ENCODE data around the gene ADIPOQ. TPM values are rescaled to one million over a fixed set of nuclear protein-coding genes. Genes with fewer than 3 reads are reported as not detected.
"Not testable (repeated sequence)": the region's sequence is repeated elsewhere in the genome, so short reads cannot be mapped to it uniquely, and the experiment has no call there.

ADIPOQ gene
- total RNA-seq = not detected

- Mint-ChIP-seq H3K4me3 (no peak within 1 kb of the TSS), H3K4me1 (ENCODE audit: low read depth in 2 of 2) (no peaks in the 10 kb centered on the region), H3K36me3 (no peaks in the 10 kb centered on the region), H3K9me3 (no peaks in the 10 kb centered on the region), H3K27me3 (peaks cover 14 to 21% of the 10 kb centered on the region in 2 donors), H3K27ac (no peak within 1 kb of the TSS)
- peak in 1 of 2 donors; percentile 48 for ATAC-seq
- DNase-seq (ENCODE audit: low spot score) = no peak
Observed at GRCh38 chr3:186842426-186843038, at the start of gene ADIPOQ. ADIPOQ (plus strand) TSS chr3:186842710; CDS start chr3:186853059, 10,349 bp downstream.

GRCh38 chr3:186798239-186798874, 44.2 kb upstream of the ADIPOQ start:
- H3K4me3 Mint-ChIP-seq = peak overlapping the region; percentile 58

DNA sequence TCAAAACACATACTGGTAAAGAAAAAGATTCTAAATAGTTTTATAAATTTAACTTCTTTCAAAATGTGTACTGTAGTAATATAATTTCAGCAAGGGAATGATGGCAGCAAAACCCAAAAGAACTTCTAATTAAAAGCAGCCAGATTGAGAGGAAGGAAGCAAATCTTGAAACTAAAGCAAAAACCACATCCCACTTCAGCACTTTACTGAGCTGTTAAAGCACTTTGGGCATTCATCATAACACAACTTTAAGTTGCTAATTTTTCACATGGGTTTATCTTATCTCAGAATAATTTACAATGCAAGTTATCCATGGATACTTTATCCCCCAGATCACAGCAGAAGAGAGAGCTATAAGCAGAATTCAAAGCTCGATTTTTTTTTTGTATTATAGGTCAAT, 42.2 kb upstream of the ADIPOQ start:
- H3K27ac Mint-ChIP-seq = peak overlapping the region; percentile 68 to 72
- H3K4me1 Mint-ChIP-seq (ENCODE audit: low read depth in 2 of 2) = peaks cover 12 to 22% of the 10 kb centered on the region in 2 donors
- peaks cover 20% of the 10 kb centered on the region for H3K36me3 Mint-ChIP-seq
- H3K27me3 Mint-ChIP-seq = no peaks in the 10 kb centered on the region
- no peak for ATAC-seq
- no peak for DNase-seq (ENCODE audit: low spot score)
- H3K4me3 Mint-ChIP-seq = peak overlapping the region; percentile 41
- no peaks in the 10 kb centered on the region for H3K9me3 Mint-ChIP-seq

More at GRCh38 chr3:186798239-186798874, 44.2 kb upstream of the ADIPOQ start:
- H3K36me3 Mint-ChIP-seq = peaks cover 29% of the 10 kb centered on the region
- H3K27ac Mint-ChIP-seq = peak overlapping the region; percentile 20 to 24
- peaks cover 12 to 22% of the 10 kb centered on the region in 2 donors for H3K4me1 Mint-ChIP-seq (ENCODE audit: low read depth in 2 of 2)
- no peak for DNase-seq (ENCODE audit: low spot score)
- peak; percentile 43 to 65 for ATAC-seq
- no peaks in the 10 kb centered on the region for H3K9me3 Mint-ChIP-seq
- H3K27me3 Mint-ChIP-seq = no peaks in the 10 kb centered on the region

GRCh38 chr3:186802701-186803100, 39.8 kb upstream of the ADIPOQ start:
- H3K4me3 Mint-ChIP-seq = peak overlapping the region; percentile 20

GRCh38 chr3:186803447-186803846, 39.1 kb upstream of the ADIPOQ start:
- not testable (repeated sequence) for H3K27me3 Mint-ChIP-seq; H3K9me3 Mint-ChIP-seq; ATAC-seq; H3K36me3 Mint-ChIP-seq; H3K27ac Mint-ChIP-seq; DNase-seq (ENCODE audit: low spot score); H3K4me3 Mint-ChIP-seq
- peaks cover 14 to 29% of the 10 kb centered on the region in 2 donors for H3K4me1 Mint-ChIP-seq (ENCODE audit: low read depth in 2 of 2)

More at GRCh38 chr3:186802701-186803100, 39.8 kb upstream of the ADIPOQ start:
- DNase-seq (ENCODE audit: low spot score) (no peak), ATAC-seq (no peak)
- H3K27ac Mint-ChIP-seq = peak overlapping the region in 1 of 2 donors; percentile 38
- peaks cover 17 to 33% of the 10 kb centered on the region in 2 donors for H3K4me1 Mint-ChIP-seq (ENCODE audit: low read depth in 2 of 2)
- peaks cover 14% of the 10 kb centered on the region for H3K36me3 Mint-ChIP-seq
- no peaks in the 10 kb centered on the region for H3K27me3 Mint-ChIP-seq
- H3K9me3 Mint-ChIP-seq = no peaks in the 10 kb centered on the region

- H3K36me3 Mint-ChIP-seq = peaks cover 5% of the 10 kb centered on the region
- no peaks in the 10 kb centered on the region for H3K9me3 Mint-ChIP-seq
- no peaks in the 10 kb centered on the region for H3K27me3 Mint-ChIP-seq
- ATAC-seq = peak; percentile 94
- peak within 1 kb of the TSS; percentile 81 to 89 for H3K27ac Mint-ChIP-seq
- peak within 1 kb of the TSS; percentile 88 for H3K4me3 Mint-ChIP-seq
- DNase-seq (ENCODE audit: low spot score) = peak; percentile 86
- H3K4me1 Mint-ChIP-seq (ENCODE audit: low read depth in 2 of 2) = peaks cover 5 to 10% of the 10 kb centered on the region in 2 donors
Observed at GRCh38 chr3:186806089-186807055, 36.1 kb upstream of the ADIPOQ start, which contains the start of gene RFC4. RFC4 (minus strand) TSS chr3:186806482; CDS start chr3:186804713, 1,769 bp downstream.

- Mint-ChIP-seq H3K4me1 (ENCODE audit: low read depth in 2 of 2) (peaks cover 5 to 10% of the 10 kb centered on the region in 2 donors), H3K9me3 (no peaks in the 10 kb centered on the region), H3K27me3 (no peaks in the 10 kb centered on the region), H3K36me3 (peaks cover 5% of the 10 kb centered on the region), H3K4me3 (peak overlapping the region; percentile 88), H3K27ac (peak overlapping the region; percentile 81 to 89)
- DNase-seq (ENCODE audit: low spot score) (no peak), ATAC-seq (peak in 1 of 2 donors; percentile 45)
Observed at GRCh38 chr3:186807231-186807630, 35.3 kb upstream of the ADIPOQ start.

- Mint-ChIP-seq H3K4me3 (no peak overlapping the region), H3K9me3 (no peaks in the 10 kb centered on the region), H3K36me3 (no peaks in the 10 kb centered on the region), H3K4me1 (ENCODE audit: low read depth in 2 of 2) (peaks cover 5 to 10% of the 10 kb centered on the region in 2 donors), H3K27me3 (peaks cover 6 to 9% of the 10 kb centered on the region in 2 donors), H3K27ac (no peak overlapping the region)
- DNase-seq (ENCODE audit: low spot score) (no peak), ATAC-seq (no peak)
Observed at GRCh38 chr3:186810336-186810996, 32.0 kb upstream of the ADIPOQ start.

GRCh38 chr3:186811313-186811712, 31.2 kb upstream of the ADIPOQ start:
- not testable (repeated sequence) for ATAC-seq; H3K27ac Mint-ChIP-seq; H3K4me3 Mint-ChIP-seq; DNase-seq (ENCODE audit: low spot score); H3K9me3 Mint-ChIP-seq; H3K27me3 Mint-ChIP-seq; H3K36me3 Mint-ChIP-seq
- peaks cover 5 to 10% of the 10 kb centered on the region in 2 donors for H3K4me1 Mint-ChIP-seq (ENCODE audit: low read depth in 2 of 2)

DNA sequence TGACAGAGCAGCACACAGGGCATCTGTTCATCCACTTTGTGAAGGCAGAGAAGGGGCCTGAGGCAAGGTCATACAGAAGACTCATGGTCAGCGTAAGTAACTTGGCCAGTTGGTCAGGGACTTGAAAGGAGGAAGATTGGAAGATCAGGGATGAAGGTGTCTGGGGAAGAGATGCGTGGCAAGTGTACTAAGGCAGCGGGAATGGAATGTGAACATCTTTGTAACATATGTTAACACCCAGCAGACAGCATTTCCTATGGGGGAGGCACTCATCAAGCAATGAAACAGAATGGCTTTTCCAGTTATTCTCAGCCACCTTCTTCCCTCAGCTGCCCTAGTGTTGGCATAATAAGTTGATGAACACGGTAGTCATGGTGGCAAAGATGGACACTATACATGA, 28.4 kb upstream of the ADIPOQ start:
- Mint-ChIP-seq H3K4me1 (ENCODE audit: low read depth in 2 of 2) (no peaks in the 10 kb centered on the region), H3K36me3 (no peaks in the 10 kb centered on the region), H3K4me3 (no peak overlapping the region), H3K27ac (no peak overlapping the region), H3K9me3 (no peaks in the 10 kb centered on the region), H3K27me3 (peaks cover 6 to 9% of the 10 kb centered on the region in 2 donors)
- no peak for ATAC-seq
- no peak for DNase-seq (ENCODE audit: low spot score)

DNA sequence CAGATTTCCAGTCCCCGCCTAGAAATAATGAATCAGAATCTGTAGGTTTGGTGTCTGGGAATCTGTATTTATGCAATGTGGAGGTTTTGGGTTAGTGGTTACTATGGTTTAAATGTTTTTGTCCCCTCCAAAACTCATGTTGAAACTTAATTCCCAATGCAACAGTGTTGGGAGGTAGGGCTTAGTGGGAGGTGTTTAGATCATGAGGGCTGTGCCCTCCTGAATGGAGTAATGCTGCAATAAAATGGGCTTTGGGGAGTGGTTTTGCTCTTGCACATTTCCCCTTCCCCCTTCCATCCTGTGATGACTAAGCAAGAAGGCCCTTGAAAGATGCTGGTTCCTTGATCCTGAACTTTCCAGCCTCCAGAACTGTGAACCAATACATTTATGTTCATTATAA, 27.1 kb upstream of the ADIPOQ start:
- no peak overlapping the region for H3K4me3 Mint-ChIP-seq
- no peaks in the 10 kb centered on the region for H3K9me3 Mint-ChIP-seq
- H3K27ac Mint-ChIP-seq = no peak overlapping the region
- DNase-seq (ENCODE audit: low spot score) (no peak), ATAC-seq (no peak)
- no peaks in the 10 kb centered on the region for H3K36me3 Mint-ChIP-seq
- peaks cover 6 to 9% of the 10 kb centered on the region in 2 donors for H3K27me3 Mint-ChIP-seq
- H3K4me1 Mint-ChIP-seq (ENCODE audit: low read depth in 2 of 2) = no peaks in the 10 kb centered on the region

- no peak for DNase-seq (ENCODE audit: low spot score)
- Mint-ChIP-seq H3K27ac (no peak overlapping the region), H3K4me3 (no peak overlapping the region), H3K9me3 (no peaks in the 10 kb centered on the region), H3K4me1 (ENCODE audit: low read depth in 2 of 2) (no peaks in the 10 kb centered on the region), H3K27me3 (peaks cover 4 to 6% of the 10 kb centered on the region in 2 donors), H3K36me3 (no peaks in the 10 kb centered on the region)
- no peak for ATAC-seq
Observed at GRCh38 chr3:186818516-186818915, 24.0 kb upstream of the ADIPOQ start.

DNA sequence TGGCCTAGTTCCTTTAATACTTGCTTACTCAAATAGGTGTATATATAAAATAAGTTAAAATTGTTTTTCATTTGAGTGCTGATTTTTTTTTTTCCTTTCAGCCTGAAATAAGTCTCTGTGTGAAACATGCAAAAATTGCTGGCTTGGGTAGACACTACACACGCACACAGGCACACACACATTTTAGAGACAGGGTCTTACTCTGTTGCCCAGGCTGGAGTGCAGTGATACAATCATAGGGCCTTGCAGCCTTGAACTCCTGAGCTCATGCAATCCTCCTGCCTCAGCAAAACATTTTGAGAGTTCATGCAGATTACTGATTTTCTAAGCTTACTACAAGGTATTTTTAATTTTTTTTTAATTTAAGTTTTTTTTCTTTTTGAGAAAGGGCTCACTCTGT, 23.6 kb upstream of the ADIPOQ start:
- Mint-ChIP-seq H3K27ac (no peak overlapping the region), H3K27me3 (peaks cover 3 to 5% of the 10 kb centered on the region in 2 donors), H3K4me3 (no peak overlapping the region), H3K36me3 (no peaks in the 10 kb centered on the region), H3K4me1 (ENCODE audit: low read depth in 2 of 2) (peaks cover under 1 to 2% of the 10 kb centered on the region in 2 donors), H3K9me3 (no peaks in the 10 kb centered on the region)
- DNase-seq (ENCODE audit: low spot score) (no peak), ATAC-seq (no peak)

Data from natural killer cell treated with Interleukin-12 subunit alpha and Interleukin-12 subunit beta and Interleukin-15 and Interleukin-18, amount 100 ng/mL, for 72 hours (primary cell).